ENCODE data around the gene MTRFR. TPM values are rescaled to one million over a fixed set of nuclear protein-coding genes. Genes with fewer than 3 reads are reported as not detected.

MTRFR gene
- polyA plus RNA-seq, 1 donor (not counting 4 experiments of a cell fraction or from before 2014, with no cell fraction given) = 8.5 TPM

GRCh38 chr12:123242116-123242904, 9.1 kb downstream of the MTRFR start:
- dilution Hi-C loops (cut with MboI; ENCODE audit: extremely low pct_ligation_motif_present, low sequenced_read_pairs) = no loop called here
- no peak for FAIRE-seq
- DNase-seq (ENCODE audit: low read depth, low spot score) = no peak

GRCh38 chr12:123243671-123244262, 10.5 kb downstream of the MTRFR start:
- peaks cover 45% of the 10 kb centered on the region for H3K79me2 ChIP-seq (ENCODE audit: control insufficient read depth, insufficient read depth, low read length)

More at GRCh38 chr12:123242116-123242904, 9.1 kb downstream of the MTRFR start:
- no peak overlapping the region for H3K4me2 ChIP-seq (ENCODE audit: control insufficient read depth, extremely low read depth, insufficient read depth, low read depth, low read length)
- peaks cover 17% of the 10 kb centered on the region for H3K4me1 ChIP-seq (ENCODE audit: control insufficient read depth, extremely low read depth, insufficient read depth, low read length)
- no peak overlapping the region for H3K27ac ChIP-seq (ENCODE audit: control insufficient read depth, insufficient read depth, low read length)
- no peaks in the 10 kb centered on the region for H4K20me1 ChIP-seq (ENCODE audit: control insufficient read depth, extremely low read depth, insufficient read depth, low read length)
- no peak overlapping the region for H2AFZ ChIP-seq (ENCODE audit: control insufficient read depth, low read length)
- H3K9me1 ChIP-seq (ENCODE audit: control insufficient read depth, extremely low read depth, insufficient read depth, low read length) = no peaks in the 10 kb centered on the region
- no peak overlapping the region for H3K9ac ChIP-seq (ENCODE audit: control insufficient read depth, extremely low read depth, insufficient read depth, low read length)
- H3K9me3 ChIP-seq (ENCODE audit: control insufficient read depth, low read depth, low read length) = no peaks in the 10 kb centered on the region
- TF ChIP-seq CTCF (optimal IDR thresholded peaks at IDR 0.05 in 1 of 3, IDR thresholded peaks at IDR 0.05 in 1 of 3, conservative IDR thresholded peaks at IDR 0.05 in 1 of 3; ENCODE audit: extremely low read depth in 1 of 3, insufficient read depth in 2 of 3, low read length in 3 of 3) = no peak
- TF ChIP-seq EZH2 (IDR thresholded peaks at IDR 0.05; ENCODE audit: low read length) = no peak
- H3K4me3 ChIP-seq (ENCODE audit: control insufficient read depth in 2 of 3, extremely low read depth in 1 of 3, insufficient read depth in 2 of 3, low read depth in 1 of 3, low read length in 3 of 3) = no peak overlapping the region
- H3K27me3 ChIP-seq (ENCODE audit: control insufficient read depth, extremely low read depth, insufficient read depth, low read length) = no peaks in the 10 kb centered on the region
- peaks cover 38% of the 10 kb centered on the region for H3K79me2 ChIP-seq (ENCODE audit: control insufficient read depth, insufficient read depth, low read length)
- peaks cover 6 to 9% of the 10 kb centered on the region in 2 experiments for H3K36me3 ChIP-seq (ENCODE audit: control insufficient read depth in 2 of 2, extremely low read depth in 1 of 2, insufficient read depth in 2 of 2, low read length in 2 of 2)

More at GRCh38 chr12:123243671-123244262, 10.5 kb downstream of the MTRFR start:
- Histone ChIP-seq H2AFZ (ENCODE audit: control insufficient read depth, low read length) (no peak overlapping the region), H3K9me3 (ENCODE audit: control insufficient read depth, low read depth, low read length) (no peaks in the 10 kb centered on the region), H3K4me1 (ENCODE audit: control insufficient read depth, extremely low read depth, insufficient read depth, low read length) (peaks cover 3% of the 10 kb centered on the region), H3K4me2 (ENCODE audit: control insufficient read depth, extremely low read depth, insufficient read depth, low read depth, low read length) (no peak overlapping the region), H3K9ac (ENCODE audit: control insufficient read depth, extremely low read depth, insufficient read depth, low read length) (no peak overlapping the region), H3K9me1 (ENCODE audit: control insufficient read depth, extremely low read depth, insufficient read depth, low read length) (no peaks in the 10 kb centered on the region), H3K4me3 (ENCODE audit: control insufficient read depth in 2 of 3, extremely low read depth in 1 of 3, insufficient read depth in 2 of 3, low read depth in 1 of 3, low read length in 3 of 3) (no peak overlapping the region), H3K27me3 (ENCODE audit: control insufficient read depth, extremely low read depth, insufficient read depth, low read length) (no peaks in the 10 kb centered on the region), H3K27ac (ENCODE audit: control insufficient read depth, insufficient read depth, low read length) (no peak overlapping the region), H4K20me1 (ENCODE audit: control insufficient read depth, extremely low read depth, insufficient read depth, low read length) (no peaks in the 10 kb centered on the region), H3K36me3 (ENCODE audit: control insufficient read depth in 2 of 2, extremely low read depth in 1 of 2, insufficient read depth in 2 of 2, low read length in 2 of 2) (peaks cover 5 to 9% of the 10 kb centered on the region in 2 experiments)
- DNase-seq (ENCODE audit: low read depth, low spot score) (no peak), FAIRE-seq (no peak)
- dilution Hi-C loops (cut with MboI; ENCODE audit: extremely low pct_ligation_motif_present, low sequenced_read_pairs) = no loop called here
- TF ChIP-seq CTCF (optimal IDR thresholded peaks at IDR 0.05 in 1 of 3, IDR thresholded peaks at IDR 0.05 in 1 of 3, conservative IDR thresholded peaks at IDR 0.05 in 1 of 3; ENCODE audit: extremely low read depth in 1 of 3, insufficient read depth in 2 of 3, low read length in 3 of 3) (no peak), EZH2 (IDR thresholded peaks at IDR 0.05; ENCODE audit: low read length) (no peak)

Data from keratinocyte (primary cell).